ENCODE measurements around the gene ABCG4. TPM values are rescaled to one million over a fixed set of nuclear protein-coding genes. Genes with fewer than 3 reads are reported as not detected.
"Not testable (repeated sequence)": the region's sequence is repeated elsewhere in the genome, so short reads cannot be mapped to it uniquely, and the experiment has no call there.

Gene ABCG4
- total and polyA plus RNA-seq, 9 donors = 0.06 to 1.3 (median 0.32) TPM; not detected in 3

- DNase-seq = peak in 1 of 5 donors; percentile 30
- Histone ChIP-seq H3K4me3 (no peak overlapping the region), H3K27me3 (no peaks in the 10 kb centered on the region), H3K36me3 (no peaks in the 10 kb centered on the region), H3K9me3 (no peaks in the 10 kb centered on the region), H3K4me1 (ENCODE audit: insufficient read depth) (no peaks in the 10 kb centered on the region), H3K27ac (no peak overlapping the region)
- intact Hi-C loops (cut with DNase I) = loop anchor here in 1 of 4 donors (10.0 kb wide), 1 partner anchor 50 kb away; the partner anchor contains the start of gene NHERF4
- 54 to 62% (median 55%) methylated on average over 4 of the region's 4 CpGs for WGBS, 3 donors
- TF ChIP-seq EP300 (IDR thresholded peaks at IDR 0.05) (no peak), CTCF (IDR thresholded peaks at IDR 0.05) (no peak), POLR2A (IDR thresholded peaks at IDR 0.05) (no peak)
Observed at GRCh38 chr11:119134389-119134978, 14.4 kb upstream of the ABCG4 start.

GRCh38 chr11:119139276-119139675 lies 9.6 kb upstream of the ABCG4 start:
- not testable (repeated sequence) for H3K27me3 ChIP-seq; H3K36me3 ChIP-seq; H3K4me3 ChIP-seq; H3K27ac ChIP-seq; DNase-seq; H3K9me3 ChIP-seq; H3K4me1 ChIP-seq (ENCODE audit: insufficient read depth)
- 85 to 88% (median 86%) methylated on average over 10 of the region's 10 CpGs for WGBS, 3 donors
- intact Hi-C loops (cut with DNase I) = loop anchor here in 1 of 4 donors (10.0 kb wide), 1 partner anchor 46 kb away; the partner anchor contains the start of gene NHERF4

GRCh38 chr11:119144825-119145486 lies 3.9 kb upstream of the ABCG4 start:
- H3K4me3 ChIP-seq = no peak overlapping the region
- DNase-seq = peak in 4 of 5 donors; percentile 26 to 57 (median 50)
- H3K27ac ChIP-seq = no peak overlapping the region
- no peaks in the 10 kb centered on the region for H3K27me3 ChIP-seq
- H3K36me3 ChIP-seq = no peaks in the 10 kb centered on the region
- TF ChIP-seq POLR2A (IDR thresholded peaks at IDR 0.05) = no peak
- peak in 2 of 3 donors; percentile 6 to 24 for TF ChIP-seq CTCF (IDR thresholded peaks at IDR 0.05)
- peaks cover 6% of the 10 kb centered on the region for H3K4me1 ChIP-seq (ENCODE audit: insufficient read depth)
- WGBS, 3 donors = 12 to 22% (median 17%) methylated on average over 7 of the region's 7 CpGs
- intact Hi-C loops (cut with DNase I) = no loop called here
- H3K9me3 ChIP-seq = no peaks in the 10 kb centered on the region

GRCh38 chr11:119145551-119145950 lies 3.3 kb upstream of the ABCG4 start:
- no peak overlapping the region for H3K4me3 ChIP-seq
- no peak for DNase-seq
- intact Hi-C loops (cut with DNase I) = no loop called here
- WGBS, 3 donors = 43 to 52% (median 51%) methylated on average over 3 of the region's 3 CpGs
- H3K4me1 ChIP-seq (ENCODE audit: insufficient read depth) = peaks cover 6% of the 10 kb centered on the region
- TF ChIP-seq POLR2A (IDR thresholded peaks at IDR 0.05) (no peak), CTCF (IDR thresholded peaks at IDR 0.05) (no peak), EP300 (IDR thresholded peaks at IDR 0.05) (no peak)
- no peaks in the 10 kb centered on the region for H3K9me3 ChIP-seq
- no peaks in the 10 kb centered on the region for H3K36me3 ChIP-seq
- no peaks in the 10 kb centered on the region for H3K27me3 ChIP-seq
- H3K27ac ChIP-seq = no peak overlapping the region
